AG09319 (cell line): ENCODE data around the gene BBOX1.

Experiments used
- DNase-seq: peaks from one replicate; pipeline ENCODE4 v3.0.0-alpha.2; 2010; ENCODE audit warnings: low read depth; ENCODE audit errors: extremely low read depth
- TF ChIP-seq, protein P1 (sequence below): IDR thresholded peaks from 2 replicates; pipeline ENCODE4 v1.5.1; 2011; ENCODE audit warnings: low read depth, mild to moderate bottlenecking, inconsistent platforms, low read length, moderate library complexity

Gene BBOX1

DNA sequence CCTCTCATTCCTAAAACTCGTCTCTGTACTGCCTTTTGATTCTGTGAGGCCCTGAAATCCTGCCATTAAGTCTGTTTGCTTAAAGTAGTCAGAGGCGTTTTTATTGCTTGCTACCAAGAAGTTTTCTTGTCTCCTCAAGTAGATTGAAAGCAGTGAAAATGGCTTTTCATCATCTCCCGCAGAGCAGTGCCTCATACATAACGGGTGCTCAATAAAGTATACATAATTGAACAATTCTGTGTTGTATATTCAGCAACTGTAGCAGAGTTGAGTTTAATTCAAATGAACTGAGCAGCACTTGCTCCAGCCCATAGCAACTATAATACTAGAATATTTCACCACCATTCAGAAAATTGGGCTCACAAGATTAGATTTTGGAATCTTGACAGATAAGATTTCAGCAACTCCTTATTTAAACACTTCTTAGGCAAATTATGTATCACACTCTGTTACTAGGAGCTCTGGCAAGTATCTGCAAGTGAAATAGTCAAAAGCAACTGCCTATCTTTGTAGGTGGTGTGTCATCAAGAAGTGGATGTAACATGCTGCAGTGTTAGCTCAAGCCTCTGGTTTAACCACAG lies 26.7 kb upstream of the BBOX1 start:
- DNase-seq, result no peak

DNA sequence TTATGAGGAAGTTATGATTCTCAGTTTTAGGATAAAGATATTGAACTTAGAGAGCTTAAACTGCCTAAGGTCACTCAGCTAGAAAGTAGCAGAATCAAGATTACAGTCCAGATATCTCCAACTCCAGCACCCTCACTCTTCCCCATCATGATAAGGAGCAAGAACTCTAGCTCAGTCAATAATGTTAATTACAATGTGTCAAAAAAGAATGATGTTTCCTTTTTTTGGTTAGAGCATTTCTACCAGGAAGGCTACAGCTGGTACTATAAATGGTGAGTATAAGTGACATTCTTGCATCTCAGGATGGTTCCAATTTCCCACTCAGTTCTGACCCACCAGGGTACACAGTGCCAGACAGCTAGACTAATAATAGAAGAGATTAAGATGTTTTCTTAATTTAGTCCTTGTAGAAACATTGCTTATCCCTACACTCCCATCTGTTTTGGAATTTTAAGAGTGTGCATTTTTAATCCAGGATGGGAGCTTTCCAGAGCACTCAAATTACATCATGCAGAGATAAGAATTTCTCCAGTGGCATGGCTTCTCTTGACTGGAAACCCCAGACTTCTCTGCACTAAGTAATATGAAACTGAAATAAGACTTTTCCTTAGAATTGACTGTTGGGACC lies 21.6 kb upstream of the BBOX1 start:
- TF ChIP-seq, protein P1, sequence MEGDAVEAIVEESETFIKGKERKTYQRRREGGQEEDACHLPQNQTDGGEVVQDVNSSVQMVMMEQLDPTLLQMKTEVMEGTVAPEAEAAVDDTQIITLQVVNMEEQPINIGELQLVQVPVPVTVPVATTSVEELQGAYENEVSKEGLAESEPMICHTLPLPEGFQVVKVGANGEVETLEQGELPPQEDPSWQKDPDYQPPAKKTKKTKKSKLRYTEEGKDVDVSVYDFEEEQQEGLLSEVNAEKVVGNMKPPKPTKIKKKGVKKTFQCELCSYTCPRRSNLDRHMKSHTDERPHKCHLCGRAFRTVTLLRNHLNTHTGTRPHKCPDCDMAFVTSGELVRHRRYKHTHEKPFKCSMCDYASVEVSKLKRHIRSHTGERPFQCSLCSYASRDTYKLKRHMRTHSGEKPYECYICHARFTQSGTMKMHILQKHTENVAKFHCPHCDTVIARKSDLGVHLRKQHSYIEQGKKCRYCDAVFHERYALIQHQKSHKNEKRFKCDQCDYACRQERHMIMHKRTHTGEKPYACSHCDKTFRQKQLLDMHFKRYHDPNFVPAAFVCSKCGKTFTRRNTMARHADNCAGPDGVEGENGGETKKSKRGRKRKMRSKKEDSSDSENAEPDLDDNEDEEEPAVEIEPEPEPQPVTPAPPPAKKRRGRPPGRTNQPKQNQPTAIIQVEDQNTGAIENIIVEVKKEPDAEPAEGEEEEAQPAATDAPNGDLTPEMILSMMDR, result no peak

More for the DNA sequence above, 26.7 kb upstream of the BBOX1 start:
- TF ChIP-seq, protein P1, result no peak

DNA sequence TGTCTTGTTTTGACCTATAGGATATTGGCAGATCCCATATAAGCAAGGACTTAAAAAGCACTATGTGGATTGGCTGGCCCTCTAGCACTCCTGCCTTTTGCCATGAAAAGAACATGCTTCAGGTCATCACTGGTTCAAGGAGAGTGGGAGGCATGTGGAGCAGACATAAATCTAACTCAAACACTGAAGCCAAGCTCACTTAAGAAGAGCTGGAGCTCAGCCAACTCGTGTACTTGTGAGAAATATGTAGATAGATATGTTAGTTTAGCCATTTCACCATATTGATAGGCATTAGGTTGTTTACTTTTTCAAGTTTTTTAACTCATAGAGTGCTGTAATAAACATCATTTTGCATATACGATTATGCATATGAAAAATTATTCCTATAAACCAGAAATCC lies 19.9 kb upstream of the BBOX1 start:
- TF ChIP-seq, protein P1, result no peak
- no peak for DNase-seq

More for the DNA sequence above, 21.6 kb upstream of the BBOX1 start:
- no peak for DNase-seq

GRCh38 chr11:27022659-27023251 lies 17.9 kb upstream of the BBOX1 start:
- DNase-seq, result no peak
- TF ChIP-seq, protein P1, result no peak

DNA sequence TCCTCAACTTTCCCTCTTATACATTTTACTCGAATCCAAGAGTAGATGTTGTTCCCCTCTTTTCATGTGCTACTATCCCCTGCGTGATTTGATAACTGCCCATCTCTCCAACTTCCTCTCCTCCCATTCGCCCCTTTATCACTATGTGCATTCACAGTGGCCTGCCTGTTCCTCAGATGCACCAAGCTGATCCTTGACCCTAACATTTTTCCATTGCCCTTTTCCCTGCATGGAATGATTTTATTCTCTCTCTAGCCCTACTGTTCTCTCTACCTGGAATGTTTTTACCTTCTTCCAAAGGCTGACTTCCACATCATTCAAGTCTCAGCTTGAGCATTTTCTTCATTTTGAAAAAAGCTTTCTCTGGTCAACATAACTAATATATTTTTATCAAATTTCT lies 15.8 kb upstream of the BBOX1 start:
- TF ChIP-seq, protein P1, result no peak
- no peak for DNase-seq

- TF ChIP-seq, protein P1, result no peak
Measured at GRCh38 chr11:27025312-27025955, 15.2 kb upstream of the BBOX1 start.

More at GRCh38 chr11:27025312-27025955, 15.2 kb upstream of the BBOX1 start:
- DNase-seq, result no peak
